ENCODE measurements around the gene THRB.

THRB gene

DNA sequence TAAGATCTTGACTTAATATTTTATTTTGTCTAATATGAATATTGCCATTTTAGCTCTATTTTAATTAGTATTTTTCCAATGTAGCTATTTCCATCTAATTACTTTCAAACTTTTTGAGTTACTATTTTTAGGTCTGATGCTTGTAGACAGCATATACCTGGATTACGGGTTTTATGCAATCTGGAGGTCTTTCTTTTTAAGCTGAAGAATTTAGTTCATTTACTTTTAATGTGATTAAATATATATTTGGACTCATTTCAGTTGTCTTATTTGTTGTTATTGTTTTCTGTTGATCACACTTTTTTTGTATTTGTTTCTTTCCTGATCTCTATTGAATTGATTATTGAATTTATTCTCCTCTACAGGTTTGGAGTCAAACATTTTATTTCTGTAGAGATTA, 30.3 kb downstream of the THRB start:
- H3K4me3 ChIP-seq, result no peak overlapping the region
- no peak overlapping the region for H3K27ac ChIP-seq
- TF ChIP-seq, protein P1, sequence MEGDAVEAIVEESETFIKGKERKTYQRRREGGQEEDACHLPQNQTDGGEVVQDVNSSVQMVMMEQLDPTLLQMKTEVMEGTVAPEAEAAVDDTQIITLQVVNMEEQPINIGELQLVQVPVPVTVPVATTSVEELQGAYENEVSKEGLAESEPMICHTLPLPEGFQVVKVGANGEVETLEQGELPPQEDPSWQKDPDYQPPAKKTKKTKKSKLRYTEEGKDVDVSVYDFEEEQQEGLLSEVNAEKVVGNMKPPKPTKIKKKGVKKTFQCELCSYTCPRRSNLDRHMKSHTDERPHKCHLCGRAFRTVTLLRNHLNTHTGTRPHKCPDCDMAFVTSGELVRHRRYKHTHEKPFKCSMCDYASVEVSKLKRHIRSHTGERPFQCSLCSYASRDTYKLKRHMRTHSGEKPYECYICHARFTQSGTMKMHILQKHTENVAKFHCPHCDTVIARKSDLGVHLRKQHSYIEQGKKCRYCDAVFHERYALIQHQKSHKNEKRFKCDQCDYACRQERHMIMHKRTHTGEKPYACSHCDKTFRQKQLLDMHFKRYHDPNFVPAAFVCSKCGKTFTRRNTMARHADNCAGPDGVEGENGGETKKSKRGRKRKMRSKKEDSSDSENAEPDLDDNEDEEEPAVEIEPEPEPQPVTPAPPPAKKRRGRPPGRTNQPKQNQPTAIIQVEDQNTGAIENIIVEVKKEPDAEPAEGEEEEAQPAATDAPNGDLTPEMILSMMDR (IDR thresholded peaks at IDR 0.05), result no peak
- DNase-seq (ENCODE audit: low spot score), result no peak

DNA sequence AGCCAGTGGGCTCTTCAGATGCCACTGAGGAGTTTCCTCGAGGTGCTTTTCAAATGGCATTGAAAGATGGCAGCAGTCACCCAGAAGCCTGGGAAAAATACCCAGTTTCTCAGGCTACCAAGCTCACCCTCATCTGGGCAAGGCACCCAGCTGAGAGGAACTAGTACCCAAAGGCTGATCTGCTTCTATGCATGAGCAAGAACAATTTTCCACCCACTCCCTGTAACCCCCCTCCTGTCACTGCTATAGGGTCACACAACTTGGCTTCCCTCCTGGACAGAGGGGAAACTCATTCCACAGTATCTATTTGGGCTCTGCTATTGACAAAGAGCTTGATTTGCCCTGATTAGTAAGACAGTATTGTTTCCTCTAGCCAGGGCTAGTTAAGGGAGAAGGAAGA, 31.9 kb downstream of the THRB start:
- no peak overlapping the region for H3K4me3 ChIP-seq
- TF ChIP-seq, protein P1 (IDR thresholded peaks at IDR 0.05), result no peak
- H3K27ac ChIP-seq, result no peak overlapping the region
- DNase-seq (ENCODE audit: low spot score), result no peak

DNA sequence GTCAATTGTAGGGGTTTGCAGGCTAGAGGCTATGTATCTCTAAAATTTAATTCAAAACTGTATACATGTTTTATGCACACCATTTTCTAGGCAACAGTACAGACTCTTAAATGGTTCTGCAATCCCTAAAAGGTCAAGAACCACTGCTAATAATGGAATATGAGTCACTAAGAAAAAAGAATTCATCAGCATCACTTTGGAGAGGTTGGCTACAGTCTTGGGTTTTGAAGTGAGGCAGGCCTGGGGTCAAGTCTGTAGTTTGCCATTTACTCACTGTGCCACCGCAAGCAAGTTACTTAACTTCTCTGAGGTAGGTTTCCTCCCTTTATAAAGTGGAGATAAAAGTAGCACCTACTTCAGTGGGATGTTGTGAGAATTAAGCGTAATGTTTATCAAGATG, 33.7 kb downstream of the THRB start:
- no peak for DNase-seq (ENCODE audit: low spot score)
- peak overlapping the region; percentile 52 to 58 for H3K27ac ChIP-seq
- TF ChIP-seq, protein P1 (IDR thresholded peaks at IDR 0.05), result no peak

DNA sequence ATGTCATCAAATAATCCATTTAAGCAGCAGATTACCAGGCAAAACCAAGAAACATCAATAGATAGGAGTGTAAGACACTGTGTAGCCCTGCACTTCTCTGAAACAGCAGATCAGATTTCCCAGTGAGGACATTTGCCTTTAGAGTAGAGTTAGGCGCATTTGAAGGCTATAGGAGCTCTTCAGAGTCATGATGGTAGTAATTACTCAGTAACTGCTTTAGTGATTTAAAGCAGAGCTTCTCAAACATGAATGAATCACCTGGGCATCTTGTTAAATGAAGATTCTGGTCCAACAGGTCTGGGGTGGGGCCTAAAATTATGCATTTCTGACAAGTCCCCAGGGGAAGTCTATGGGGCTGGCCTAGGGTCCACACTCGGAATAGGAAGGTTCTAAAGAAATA, 36.9 kb downstream of the THRB start:
- Histone ChIP-seq H3K27ac (no peak overlapping the region), H3K4me3 (no peak overlapping the region)
- DNase-seq (ENCODE audit: low spot score), result no peak
- TF ChIP-seq, protein P1 (IDR thresholded peaks at IDR 0.05), result no peak

More for the DNA sequence above, 33.7 kb downstream of the THRB start:
- H3K4me3 ChIP-seq, result no peak overlapping the region

DNA sequence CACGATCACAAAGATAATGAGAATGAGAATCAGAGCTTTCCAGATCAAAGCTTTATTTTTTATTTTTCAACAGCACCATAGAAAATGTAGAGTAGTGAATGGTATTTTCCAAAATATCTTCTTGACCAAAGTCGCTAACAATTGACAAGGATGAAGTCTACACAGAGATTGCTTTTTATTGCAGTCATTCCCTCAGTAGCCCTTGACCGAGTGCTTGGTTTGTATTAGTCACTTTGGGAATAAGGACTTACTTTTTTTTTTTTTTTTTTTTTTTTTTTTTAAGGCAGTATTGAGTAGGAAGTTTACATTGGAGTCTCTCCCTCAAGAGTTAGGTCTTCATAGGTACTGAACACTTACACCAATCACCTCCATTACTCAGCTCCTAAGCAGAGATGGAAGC, 39.8 kb downstream of the THRB start:
- TF ChIP-seq, protein P1 (IDR thresholded peaks at IDR 0.05), result no peak
- DNase-seq (ENCODE audit: low spot score), result no peak
- no peak overlapping the region for H3K4me3 ChIP-seq
- no peak overlapping the region for H3K27ac ChIP-seq

DNA sequence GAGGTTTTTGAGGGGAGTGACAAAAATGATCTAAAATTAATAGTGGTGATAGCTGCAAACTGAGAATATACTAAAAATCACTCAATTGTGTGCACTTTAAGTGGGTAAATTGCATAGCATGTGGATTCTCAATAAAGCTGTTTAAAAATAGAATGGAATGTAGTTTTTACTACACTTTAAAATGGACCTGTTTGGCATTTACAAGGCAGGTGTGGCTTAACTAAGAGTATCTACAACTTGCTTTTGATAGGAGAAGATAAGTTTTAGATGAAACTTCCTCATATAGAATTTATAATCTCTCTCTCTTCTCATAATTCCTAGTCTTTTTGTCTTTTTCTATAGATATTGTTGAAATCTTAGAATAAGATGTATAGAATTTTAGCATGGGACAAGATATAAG, 40.3 kb downstream of the THRB start:
- no peak overlapping the region for H3K27ac ChIP-seq
- no peak for DNase-seq (ENCODE audit: low spot score)
- TF ChIP-seq, protein P1 (IDR thresholded peaks at IDR 0.05), result no peak

DNA sequence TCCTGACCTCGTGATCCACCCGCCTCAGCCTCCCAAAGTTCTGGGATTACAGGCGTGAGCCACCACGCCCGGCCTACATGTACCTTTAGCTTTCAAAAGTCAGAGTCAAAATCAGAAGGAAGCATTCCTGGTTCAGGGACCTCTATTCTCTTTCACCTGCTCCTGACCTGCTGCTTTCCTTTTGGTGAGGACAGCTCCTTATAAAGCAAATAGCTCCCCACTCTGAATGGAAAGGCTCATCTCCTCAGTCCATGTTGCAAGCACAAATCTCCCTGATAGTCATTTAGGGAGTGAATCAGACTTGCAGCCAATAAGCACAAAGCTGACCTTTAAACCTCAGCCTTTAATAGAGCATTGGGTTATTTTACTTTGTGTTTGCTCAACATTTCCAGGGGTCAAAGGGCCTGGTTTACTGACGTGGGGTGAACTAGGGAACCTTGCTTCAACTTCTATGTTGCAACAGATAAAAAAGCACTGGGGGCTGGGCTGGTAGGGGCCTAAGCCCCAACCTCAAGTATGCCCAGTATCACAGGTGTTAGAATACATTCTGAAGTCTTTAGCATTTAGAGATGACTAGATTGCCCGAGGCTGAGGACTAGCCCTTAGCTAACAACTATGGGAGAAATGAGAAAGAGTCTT, 43.1 kb downstream of the THRB start:
- no peak for DNase-seq (ENCODE audit: low spot score)
- Histone ChIP-seq H3K4me3 (no peak overlapping the region), H3K27ac (no peak overlapping the region)
- TF ChIP-seq, protein P1 (IDR thresholded peaks at IDR 0.05), result no peak

More for the DNA sequence above, 40.3 kb downstream of the THRB start:
- no peak overlapping the region for H3K4me3 ChIP-seq

Data from coronary artery (tissue), 2 donors.